Measurements from ENCODE around the gene KIF26A.

The KIF26A gene

GRCh38 chr14:104112113-104112505 lies 26.3 kb upstream of the KIF26A start:
- no peaks in the 10 kb centered on the region for H3K36me3 ChIP-seq (ENCODE audit: control insufficient read depth in 4 of 4, insufficient read depth in 4 of 4, low read length in 3 of 4)
- ChIA-PET POLR2A (no interaction called here), CTCF (no interaction called here)
- H3K27ac ChIP-seq (ENCODE audit: insufficient read depth in 1 of 2, low read depth in 1 of 2, low read length in 2 of 2, poor library complexity in 1 of 2, severe bottlenecking in 2 of 2): no peak overlapping the region
- WGBS (ENCODE audit: insufficient coverage): 83% methylated on average over 6 of the region's 6 CpGs
- H3K4me1 ChIP-seq (ENCODE audit: control extremely low read depth in 1 of 4, control insufficient read depth in 4 of 4, insufficient read depth in 4 of 4, low read length in 3 of 4): peaks cover 0 to 13% (median 8%) of the 10 kb centered on the region in 4 experiments
- no peaks in the 10 kb centered on the region for H3K9me3 ChIP-seq (ENCODE audit: control extremely low read depth in 1 of 5, control insufficient read depth in 4 of 5, insufficient read depth in 2 of 5, low read depth in 1 of 5, low read length in 4 of 5)
- no peak for DNase-seq
- no peak overlapping the region for H3K4me3 ChIP-seq (ENCODE audit: control insufficient read depth in 1 of 7, extremely low read depth in 1 of 7, insufficient read depth in 4 of 7, low read depth in 2 of 7, low read length in 6 of 7)
- H3K27me3 ChIP-seq (replicated peaks in 2 of 5; ENCODE audit: control insufficient read depth in 4 of 5, insufficient read depth in 5 of 5, low read length in 4 of 5): peaks cover 0 to 44% (median 13%) of the 10 kb centered on the region in 5 experiments

GRCh38 chr14:104112609-104113571 lies 25.5 kb upstream of the KIF26A start:
- no peak overlapping the region for H3K4me3 ChIP-seq (ENCODE audit: control insufficient read depth in 1 of 7, extremely low read depth in 1 of 7, insufficient read depth in 4 of 7, low read depth in 2 of 7, low read length in 6 of 7)
- POLR2A ChIA-PET: no interaction called here
- CTCF ChIA-PET: no interaction called here
- H3K27ac ChIP-seq (ENCODE audit: insufficient read depth in 1 of 2, low read depth in 1 of 2, low read length in 2 of 2, poor library complexity in 1 of 2, severe bottlenecking in 2 of 2): no peak overlapping the region
- peaks cover 0 to 52% (median 15%) of the 10 kb centered on the region in 5 experiments for H3K27me3 ChIP-seq (replicated peaks in 2 of 5; ENCODE audit: control insufficient read depth in 4 of 5, insufficient read depth in 5 of 5, low read length in 4 of 5)
- 78% methylated on average over 14 of the region's 17 CpGs for WGBS (ENCODE audit: insufficient coverage)
- no peak for DNase-seq
- no peaks in the 10 kb centered on the region for H3K36me3 ChIP-seq (ENCODE audit: control insufficient read depth in 4 of 4, insufficient read depth in 4 of 4, low read length in 3 of 4)
- no peaks in the 10 kb centered on the region for H3K9me3 ChIP-seq (ENCODE audit: control extremely low read depth in 1 of 5, control insufficient read depth in 4 of 5, insufficient read depth in 2 of 5, low read depth in 1 of 5, low read length in 4 of 5)
- peaks cover 0 to 18% (median 8%) of the 10 kb centered on the region in 4 experiments for H3K4me1 ChIP-seq (ENCODE audit: control extremely low read depth in 1 of 4, control insufficient read depth in 4 of 4, insufficient read depth in 4 of 4, low read length in 3 of 4)

GRCh38 chr14:104113631-104114420 lies 24.6 kb upstream of the KIF26A start:
- POLR2A ChIA-PET: no interaction called here
- Histone ChIP-seq H3K36me3 (ENCODE audit: control insufficient read depth in 4 of 4, insufficient read depth in 4 of 4, low read length in 3 of 4) (no peaks in the 10 kb centered on the region), H3K4me3 (ENCODE audit: control insufficient read depth in 1 of 7, extremely low read depth in 1 of 7, insufficient read depth in 4 of 7, low read depth in 2 of 7, low read length in 6 of 7) (no peak overlapping the region), H3K27me3 (replicated peaks in 2 of 5; ENCODE audit: control insufficient read depth in 4 of 5, insufficient read depth in 5 of 5, low read length in 4 of 5) (peaks cover 0 to 57% (median 22%) of the 10 kb centered on the region in 5 experiments), H3K27ac (ENCODE audit: insufficient read depth in 1 of 2, low read depth in 1 of 2, low read length in 2 of 2, poor library complexity in 1 of 2, severe bottlenecking in 2 of 2) (no peak overlapping the region), H3K9me3 (ENCODE audit: control extremely low read depth in 1 of 5, control insufficient read depth in 4 of 5, insufficient read depth in 2 of 5, low read depth in 1 of 5, low read length in 4 of 5) (no peaks in the 10 kb centered on the region), H3K4me1 (ENCODE audit: control extremely low read depth in 1 of 4, control insufficient read depth in 4 of 4, insufficient read depth in 4 of 4, low read length in 3 of 4) (peaks cover 0 to 18% (median 8%) of the 10 kb centered on the region in 4 experiments)
- 90% methylated on average over 22 of the region's 23 CpGs for WGBS (ENCODE audit: insufficient coverage)
- no peak for DNase-seq
- CTCF ChIA-PET: interaction anchor here (0.7 kb wide), 1 partner anchor 12 kb away, joined by 3 read pairs; no protein-coding TSS in a partner anchor

- no peak for DNase-seq
- no peaks in the 10 kb centered on the region for H3K36me3 ChIP-seq (ENCODE audit: control insufficient read depth in 4 of 4, insufficient read depth in 4 of 4, low read length in 3 of 4)
- H3K4me1 ChIP-seq (ENCODE audit: control extremely low read depth in 1 of 4, control insufficient read depth in 4 of 4, insufficient read depth in 4 of 4, low read length in 3 of 4): peaks cover 0 to 18% (median 8%) of the 10 kb centered on the region in 4 experiments
- H3K9me3 ChIP-seq (ENCODE audit: control extremely low read depth in 1 of 5, control insufficient read depth in 4 of 5, insufficient read depth in 2 of 5, low read depth in 1 of 5, low read length in 4 of 5): no peaks in the 10 kb centered on the region
- CTCF ChIA-PET: interaction anchor here (0.7 kb wide), 2 partner anchors 11 to 20 kb away, joined by 3 read pairs; no protein-coding TSS in a partner anchor
- H3K4me3 ChIP-seq (ENCODE audit: control insufficient read depth in 1 of 7, extremely low read depth in 1 of 7, insufficient read depth in 4 of 7, low read depth in 2 of 7, low read length in 6 of 7): no peak overlapping the region
- no peak overlapping the region for H3K27ac ChIP-seq (ENCODE audit: insufficient read depth in 1 of 2, low read depth in 1 of 2, low read length in 2 of 2, poor library complexity in 1 of 2, severe bottlenecking in 2 of 2)
- POLR2A ChIA-PET: no interaction called here
- peaks cover 0 to 64% (median 25%) of the 10 kb centered on the region in 5 experiments for H3K27me3 ChIP-seq (replicated peaks in 2 of 5; ENCODE audit: control insufficient read depth in 4 of 5, insufficient read depth in 5 of 5, low read length in 4 of 5)
- WGBS (ENCODE audit: insufficient coverage): 95% methylated on average over 23 of the region's 26 CpGs
Measured at GRCh38 chr14:104114421-104115130, 23.8 kb upstream of the KIF26A start.

GRCh38 chr14:104115131-104115600 lies 23.2 kb upstream of the KIF26A start:
- Histone ChIP-seq H3K27me3 (replicated peaks in 2 of 5; ENCODE audit: control insufficient read depth in 4 of 5, insufficient read depth in 5 of 5, low read length in 4 of 5) (peaks cover 0 to 69% (median 25%) of the 10 kb centered on the region in 5 experiments), H3K27ac (ENCODE audit: insufficient read depth in 1 of 2, low read depth in 1 of 2, low read length in 2 of 2, poor library complexity in 1 of 2, severe bottlenecking in 2 of 2) (no peak overlapping the region), H3K36me3 (ENCODE audit: control insufficient read depth in 4 of 4, insufficient read depth in 4 of 4, low read length in 3 of 4) (no peaks in the 10 kb centered on the region), H3K4me1 (ENCODE audit: control extremely low read depth in 1 of 4, control insufficient read depth in 4 of 4, insufficient read depth in 4 of 4, low read length in 3 of 4) (peaks cover 0 to 18% (median 8%) of the 10 kb centered on the region in 4 experiments), H3K9me3 (ENCODE audit: control extremely low read depth in 1 of 5, control insufficient read depth in 4 of 5, insufficient read depth in 2 of 5, low read depth in 1 of 5, low read length in 4 of 5) (no peaks in the 10 kb centered on the region), H3K4me3 (ENCODE audit: control insufficient read depth in 1 of 7, extremely low read depth in 1 of 7, insufficient read depth in 4 of 7, low read depth in 2 of 7, low read length in 6 of 7) (no peak overlapping the region)
- DNase-seq: no peak
- 75% methylated on average over 10 of the region's 11 CpGs for WGBS (ENCODE audit: insufficient coverage)
- CTCF ChIA-PET: interaction anchor here (0.7 kb wide), 1 partner anchor 20 kb away, joined by 3 read pairs; no protein-coding TSS in a partner anchor
- POLR2A ChIA-PET: no interaction called here

- no peak for DNase-seq
- H3K27me3 ChIP-seq (replicated peaks in 2 of 5; ENCODE audit: control insufficient read depth in 4 of 5, insufficient read depth in 5 of 5, low read length in 4 of 5): peaks cover 0 to 76% (median 25%) of the 10 kb centered on the region in 5 experiments
- no peaks in the 10 kb centered on the region for H3K36me3 ChIP-seq (ENCODE audit: control insufficient read depth in 4 of 4, insufficient read depth in 4 of 4, low read length in 3 of 4)
- H3K27ac ChIP-seq (ENCODE audit: insufficient read depth in 1 of 2, low read depth in 1 of 2, low read length in 2 of 2, poor library complexity in 1 of 2, severe bottlenecking in 2 of 2): no peak overlapping the region
- WGBS (ENCODE audit: insufficient coverage): 92% methylated on average over 7 of the region's 9 CpGs
- ChIA-PET POLR2A (no interaction called here), CTCF (interaction anchor here (1.0 kb wide), 1 partner anchor 22 kb away, joined by 4 read pairs; no protein-coding TSS in a partner anchor)
- H3K9me3 ChIP-seq (ENCODE audit: control extremely low read depth in 1 of 5, control insufficient read depth in 4 of 5, insufficient read depth in 2 of 5, low read depth in 1 of 5, low read length in 4 of 5): no peaks in the 10 kb centered on the region
- peaks cover 0 to 18% (median 8%) of the 10 kb centered on the region in 4 experiments for H3K4me1 ChIP-seq (ENCODE audit: control extremely low read depth in 1 of 4, control insufficient read depth in 4 of 4, insufficient read depth in 4 of 4, low read length in 3 of 4)
- peak overlapping the region in 5 of 7 experiments; percentile 35 to 77 (median 68) for H3K4me3 ChIP-seq (ENCODE audit: control insufficient read depth in 1 of 7, extremely low read depth in 1 of 7, insufficient read depth in 4 of 7, low read depth in 2 of 7, low read length in 6 of 7)
Measured at GRCh38 chr14:104115691-104116287, 22.6 kb upstream of the KIF26A start.
